H1 (cell line): ENCODE measurements around the gene TAB3.

Experiments used
- POLR2A ChIP-seq, 2 experiments: IDR thresholded peaks; 1 replicate in 1 of 2; 2 replicates in 1 of 2; pipeline ENCODE4 v1.6.1; 2011; ENCODE audit warnings: low read depth in 2 of 2, low read length in 2 of 2, mild to moderate bottlenecking in 2 of 2; ENCODE audit errors: control extremely low read depth in 1 of 2
- POLR2AphosphoS5 ChIP-seq: IDR thresholded peaks from 2 replicates; pipeline ENCODE4 v1.6.1; 2011; ENCODE audit warnings: low read depth, low read length
- RAD21 ChIP-seq, 2 experiments: IDR thresholded peaks in 1 of 2; conservative IDR thresholded peaks in 1 of 2; 2 replicates each; pipeline ENCODE4 v1.6.1; 2011; ENCODE audit warnings: low read depth in 2 of 2, low read length in 2 of 2, improper control_type of control experiment in 1 of 2, inconsistent platforms in 1 of 2, mild to moderate bottlenecking in 1 of 2, moderate library complexity in 1 of 2
- TF ChIP-seq, protein P1 (sequence below): IDR thresholded peaks from 2 replicates; pipeline ENCODE4 v1.6.1; 2011; ENCODE audit warnings: low read length, improper control_type of control experiment
- TF ChIP-seq, protein P2 (sequence below), 3 experiments: IDR thresholded peaks; 1 replicate in 2 of 3; 2 replicates in 1 of 3; pipeline versions ENCODE4 v1.5.1 to v1.6.1; 2011; ENCODE audit warnings: low read length in 3 of 3, mild to moderate bottlenecking in 3 of 3, inconsistent platforms in 2 of 3, low read depth in 1 of 3, moderate library complexity in 1 of 3; ENCODE audit not compliant: insufficient read depth in 1 of 3; ENCODE audit errors: control extremely low read depth in 1 of 3

DNA sequence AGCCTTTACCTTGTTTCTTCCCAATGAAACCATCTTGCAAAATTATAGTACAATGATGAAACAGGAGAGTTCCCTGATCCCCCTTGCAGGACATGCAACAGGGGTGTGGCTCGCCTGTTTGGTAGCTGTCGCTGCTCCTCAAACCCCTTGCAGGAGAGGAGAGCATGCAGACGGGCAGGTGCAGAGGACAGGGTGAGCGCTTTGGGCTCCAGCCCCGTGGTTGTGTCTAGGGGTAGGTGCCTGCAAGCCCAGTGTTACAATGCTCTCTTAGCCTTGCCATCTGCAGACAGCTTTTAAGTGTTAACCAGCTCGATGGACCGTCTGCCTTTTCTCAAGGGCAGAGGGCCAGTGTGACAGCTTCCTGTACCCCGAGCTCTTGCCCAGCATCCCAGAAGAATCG lies 102.0 kb downstream of the TAB3 start:
- TF ChIP-seq RAD21 (IDR thresholded peaks at IDR 0.05 in 1 of 2, conservative IDR thresholded peaks at IDR 0.05 in 1 of 2; ENCODE audit: low read depth in 2 of 2, low read length in 2 of 2) (no peak), POLR2AphosphoS5 (no peak), POLR2A (IDR thresholded peaks at IDR 0.05; ENCODE audit: control extremely low read depth in 1 of 2, low read depth in 2 of 2, low read length in 2 of 2) (no peak)
- TF ChIP-seq, protein P1, sequence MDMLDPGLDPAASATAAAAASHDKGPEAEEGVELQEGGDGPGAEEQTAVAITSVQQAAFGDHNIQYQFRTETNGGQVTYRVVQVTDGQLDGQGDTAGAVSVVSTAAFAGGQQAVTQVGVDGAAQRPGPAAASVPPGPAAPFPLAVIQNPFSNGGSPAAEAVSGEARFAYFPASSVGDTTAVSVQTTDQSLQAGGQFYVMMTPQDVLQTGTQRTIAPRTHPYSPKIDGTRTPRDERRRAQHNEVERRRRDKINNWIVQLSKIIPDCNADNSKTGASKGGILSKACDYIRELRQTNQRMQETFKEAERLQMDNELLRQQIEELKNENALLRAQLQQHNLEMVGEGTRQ = no peak
- TF ChIP-seq, protein P2, sequence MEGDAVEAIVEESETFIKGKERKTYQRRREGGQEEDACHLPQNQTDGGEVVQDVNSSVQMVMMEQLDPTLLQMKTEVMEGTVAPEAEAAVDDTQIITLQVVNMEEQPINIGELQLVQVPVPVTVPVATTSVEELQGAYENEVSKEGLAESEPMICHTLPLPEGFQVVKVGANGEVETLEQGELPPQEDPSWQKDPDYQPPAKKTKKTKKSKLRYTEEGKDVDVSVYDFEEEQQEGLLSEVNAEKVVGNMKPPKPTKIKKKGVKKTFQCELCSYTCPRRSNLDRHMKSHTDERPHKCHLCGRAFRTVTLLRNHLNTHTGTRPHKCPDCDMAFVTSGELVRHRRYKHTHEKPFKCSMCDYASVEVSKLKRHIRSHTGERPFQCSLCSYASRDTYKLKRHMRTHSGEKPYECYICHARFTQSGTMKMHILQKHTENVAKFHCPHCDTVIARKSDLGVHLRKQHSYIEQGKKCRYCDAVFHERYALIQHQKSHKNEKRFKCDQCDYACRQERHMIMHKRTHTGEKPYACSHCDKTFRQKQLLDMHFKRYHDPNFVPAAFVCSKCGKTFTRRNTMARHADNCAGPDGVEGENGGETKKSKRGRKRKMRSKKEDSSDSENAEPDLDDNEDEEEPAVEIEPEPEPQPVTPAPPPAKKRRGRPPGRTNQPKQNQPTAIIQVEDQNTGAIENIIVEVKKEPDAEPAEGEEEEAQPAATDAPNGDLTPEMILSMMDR (IDR thresholded peaks at IDR 0.05; ENCODE audit: control extremely low read depth in 1 of 3, insufficient read depth in 1 of 3, low read depth in 1 of 3, low read length in 3 of 3) = no peak
